DOHH2 (cell line): ENCODE measurements around the gene CADPS2.

Experiments used
- H3F3A ChIP-seq: fragments of 200-600 bp; sonication (generic), shearing (Covaris generic); 2 replicates; pipeline ENCODE4 v1.6.0; 2016; ENCODE audit warnings: antibody characterized with exemption, mild to moderate bottlenecking; ENCODE audit not compliant: control insufficient read depth, insufficient read depth
- H3K27ac ChIP-seq: fragments of 200-600 bp; sonication (generic); 2 replicates; pipeline ENCODE4 v1.5.1; 2014; ENCODE audit warnings: low read depth, mild to moderate bottlenecking, low read length, moderate library complexity
- H3K27me3 ChIP-seq: fragments of 200-600 bp; sonication (generic); 2 replicates; pipeline ENCODE4 v1.6.1; 2014; ENCODE audit warnings: mild to moderate bottlenecking, low read length, mixed read lengths; ENCODE audit not compliant: control insufficient read depth
- H3K36me3 ChIP-seq: fragments of 200-600 bp; sonication (generic); 2 replicates; pipeline ENCODE4 v1.6.1; 2014; ENCODE audit warnings: mild to moderate bottlenecking, low read length, moderate library complexity, mixed read lengths; ENCODE audit not compliant: control insufficient read depth
- H3K4me1 ChIP-seq: fragments of 200-600 bp; sonication (generic); 2 replicates; pipeline ENCODE4 v1.6.1; 2014; ENCODE audit warnings: mild to moderate bottlenecking, low read length, mixed read lengths; ENCODE audit not compliant: control insufficient read depth
- H3K4me2 ChIP-seq: fragments of 200-600 bp; sonication (generic); 2 replicates; pipeline ENCODE4 v1.6.0; 2014; ENCODE audit warnings: mild to moderate bottlenecking, low read length, moderate library complexity
- H3K4me3 ChIP-seq: fragments of 200-600 bp; sonication (generic); 2 replicates; pipeline ENCODE4 v1.5.1; 2014; ENCODE audit warnings: mild to moderate bottlenecking, low read length, mixed read lengths
- H3K79me2 ChIP-seq: fragments of 200-600 bp; sonication (generic); 2 replicates; pipeline ENCODE4 v1.6.1; 2014; ENCODE audit warnings: mild to moderate bottlenecking, low read length, mixed read lengths; ENCODE audit not compliant: control insufficient read depth
- H3K9me2 ChIP-seq: fragments of 200-600 bp; sonication (generic); replicated peaks from 2 replicates; pipeline ENCODE4 v1.6.1; 2014; ENCODE audit warnings: mild to moderate bottlenecking, low read length, mixed read lengths; ENCODE audit not compliant: control insufficient read depth
- H3K9me3 ChIP-seq: fragments of 200-600 bp; sonication (generic); 2 replicates; pipeline ENCODE4 v1.6.1; 2014; ENCODE audit warnings: antibody characterized with exemption, low read length, mixed read lengths; ENCODE audit not compliant: control insufficient read depth, insufficient read depth
- H4K20me1 ChIP-seq: fragments of 200-600 bp; sonication (generic); 2 replicates; pipeline ENCODE4 v1.6.0; 2014; ENCODE audit warnings: low read depth, mild to moderate bottlenecking, antibody characterized with exemption, low read length, moderate library complexity; ENCODE audit not compliant: control insufficient read depth, insufficient read depth
- EZH2phosphoT487 ChIP-seq: fragments of 200-600 bp; sonication (generic); IDR thresholded peaks from 2 replicates; pipeline ENCODE4 v1.6.1; 2017; ENCODE audit warnings: borderline replicate concordance, mild to moderate bottlenecking, antibody characterized with exemption, low read length, moderate library complexity, mixed read lengths
- TF ChIP-seq, protein P1 (sequence below): fragments of 200-600 bp; sonication (generic); IDR thresholded peaks from one replicate; pipeline ENCODE4 v1.5.1; 2014; ENCODE audit warnings: antibody characterized with exemption, mild to moderate bottlenecking, low read depth, low read length; ENCODE audit not compliant: poor library complexity, severe bottlenecking

CADPS2 gene

GRCh38 chr7:122719010-122719578 is 167.2 kb downstream of the CADPS2 start:
- TF ChIP-seq, protein P1, sequence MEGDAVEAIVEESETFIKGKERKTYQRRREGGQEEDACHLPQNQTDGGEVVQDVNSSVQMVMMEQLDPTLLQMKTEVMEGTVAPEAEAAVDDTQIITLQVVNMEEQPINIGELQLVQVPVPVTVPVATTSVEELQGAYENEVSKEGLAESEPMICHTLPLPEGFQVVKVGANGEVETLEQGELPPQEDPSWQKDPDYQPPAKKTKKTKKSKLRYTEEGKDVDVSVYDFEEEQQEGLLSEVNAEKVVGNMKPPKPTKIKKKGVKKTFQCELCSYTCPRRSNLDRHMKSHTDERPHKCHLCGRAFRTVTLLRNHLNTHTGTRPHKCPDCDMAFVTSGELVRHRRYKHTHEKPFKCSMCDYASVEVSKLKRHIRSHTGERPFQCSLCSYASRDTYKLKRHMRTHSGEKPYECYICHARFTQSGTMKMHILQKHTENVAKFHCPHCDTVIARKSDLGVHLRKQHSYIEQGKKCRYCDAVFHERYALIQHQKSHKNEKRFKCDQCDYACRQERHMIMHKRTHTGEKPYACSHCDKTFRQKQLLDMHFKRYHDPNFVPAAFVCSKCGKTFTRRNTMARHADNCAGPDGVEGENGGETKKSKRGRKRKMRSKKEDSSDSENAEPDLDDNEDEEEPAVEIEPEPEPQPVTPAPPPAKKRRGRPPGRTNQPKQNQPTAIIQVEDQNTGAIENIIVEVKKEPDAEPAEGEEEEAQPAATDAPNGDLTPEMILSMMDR, result no peak
- no peak for TF ChIP-seq EZH2phosphoT487
- no peaks in the 10 kb centered on the region for H3K79me2 ChIP-seq

DNA sequence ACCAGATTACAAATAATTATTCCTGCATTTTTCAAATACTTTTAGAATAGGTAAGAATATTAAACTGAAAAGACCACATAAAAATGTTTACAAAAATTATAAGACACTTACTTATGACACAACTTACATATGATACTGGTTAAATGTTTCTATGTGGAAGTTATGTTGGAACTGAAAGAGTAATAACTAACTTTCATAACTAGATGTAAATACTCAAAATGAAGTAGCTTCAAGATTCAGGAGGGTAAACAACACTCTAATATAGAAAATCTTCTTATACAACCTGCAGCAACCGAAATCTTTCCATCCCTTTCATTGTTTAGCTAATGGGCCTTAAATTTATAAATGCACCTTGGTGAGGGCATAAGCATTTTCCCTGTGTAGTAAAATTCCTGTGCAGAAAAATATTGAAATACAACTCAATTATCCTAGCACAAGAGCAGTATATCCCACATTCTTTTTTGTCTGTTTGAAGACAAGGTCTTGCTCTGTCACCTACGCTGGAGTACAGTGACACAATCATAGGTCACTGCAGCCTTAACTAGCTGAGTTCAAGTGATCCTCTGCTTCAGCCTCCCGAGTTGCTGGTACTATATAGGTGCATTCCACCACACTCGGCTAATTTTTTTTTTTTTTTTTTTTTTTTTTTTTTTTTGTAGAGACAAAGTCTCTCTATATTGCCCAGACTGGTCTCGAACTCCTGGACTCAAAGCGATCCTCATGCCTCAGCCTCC is 168.7 kb downstream of the CADPS2 start:
- Histone ChIP-seq H3K27ac (no peak overlapping the region), H3K9me2 (no peaks in the 10 kb centered on the region), H3F3A (no peaks in the 10 kb centered on the region), H3K9me3 (no peaks in the 10 kb centered on the region), H3K4me1 (no peaks in the 10 kb centered on the region), H3K4me2 (no peak overlapping the region), H3K36me3 (no peaks in the 10 kb centered on the region), H4K20me1 (no peaks in the 10 kb centered on the region), H3K4me3 (no peak overlapping the region), H3K27me3 (no peaks in the 10 kb centered on the region), H3K79me2 (no peaks in the 10 kb centered on the region)
- no peak for TF ChIP-seq EZH2phosphoT487
- TF ChIP-seq, protein P1, result no peak

More at GRCh38 chr7:122719010-122719578, 167.2 kb downstream of the CADPS2 start:
- Histone ChIP-seq H4K20me1 (no peaks in the 10 kb centered on the region), H3K27me3 (no peaks in the 10 kb centered on the region), H3K9me3 (no peaks in the 10 kb centered on the region), H3K36me3 (no peaks in the 10 kb centered on the region), H3K4me2 (no peak overlapping the region), H3K9me2 (no peaks in the 10 kb centered on the region), H3K4me3 (no peak overlapping the region), H3K4me1 (no peaks in the 10 kb centered on the region), H3F3A (no peaks in the 10 kb centered on the region), H3K27ac (no peak overlapping the region)

- H3K27ac ChIP-seq, result no peak overlapping the region
Observed at GRCh38 chr7:122715183-122715582, 171.1 kb downstream of the CADPS2 start.

More at GRCh38 chr7:122715183-122715582, 171.1 kb downstream of the CADPS2 start:
- Histone ChIP-seq H3K36me3 (no peaks in the 10 kb centered on the region), H4K20me1 (no peaks in the 10 kb centered on the region), H3K4me1 (no peaks in the 10 kb centered on the region), H3K9me3 (no peaks in the 10 kb centered on the region), H3K4me2 (no peak overlapping the region), H3K79me2 (no peaks in the 10 kb centered on the region), H3K9me2 (no peaks in the 10 kb centered on the region), H3K27me3 (no peaks in the 10 kb centered on the region), H3F3A (no peaks in the 10 kb centered on the region), H3K4me3 (no peak overlapping the region)
- TF ChIP-seq EZH2phosphoT487, result no peak
- TF ChIP-seq, protein P1, result no peak
